Measurements from ENCODE around the gene ZCCHC14. TPM values are rescaled to one million over a fixed set of nuclear protein-coding genes. Genes with fewer than 3 reads are reported as not detected.

ZCCHC14 gene
- total RNA-seq, 1 donor from 2014 or later = 50.4 TPM

GRCh38 chr16:87356491-87356853, 136.4 kb downstream of the ZCCHC14 start:
- Mint-ChIP-seq H3K9me3 (ENCODE audit: unreplicated experiment) (no peaks in the 10 kb centered on the region), H3K4me1 (ENCODE audit: unreplicated experiment) (no peaks in the 10 kb centered on the region), H3K27me3 (ENCODE audit: unreplicated experiment) (no peaks in the 10 kb centered on the region), H3K27ac (ENCODE audit: unreplicated experiment) (no peak overlapping the region), H3K4me3 (ENCODE audit: unreplicated experiment) (no peak overlapping the region), H3K36me3 (ENCODE audit: low read depth, unreplicated experiment) (no peaks in the 10 kb centered on the region)
- DNase-seq (ENCODE audit: low spot score) = no peak
- TF ChIP-seq CTCF (IDR thresholded peaks at IDR 0.05; ENCODE audit: unreplicated experiment) = no peak

Other genes starting within 250 kb of the ZCCHC14 start
- gene C16orf95, start 175.6 kb downstream of the ZCCHC14 start, total RNA-seq (ENCODE audit: unreplicated experiment) = 6.5 TPM
- gene FBXO31, start 109.2 kb downstream of the ZCCHC14 start, total RNA-seq (ENCODE audit: unreplicated experiment) = 13.5 TPM
- gene MAP1LC3B, start 100.7 kb downstream of the ZCCHC14 start, total RNA-seq (ENCODE audit: unreplicated experiment) = 71.6 TPM
- gene JPH3, start 109.5 kb upstream of the ZCCHC14 start, total RNA-seq (ENCODE audit: unreplicated experiment) = 19.1 TPM

All from endothelial cell (in vitro differentiated cells).